Stimulated activated CD4-positive, alpha-beta T cell treated with anti-CD3 and anti-CD28 coated beads, Interleukin-15, amount 100 ng/mL, for 24 hours (primary cell): ENCODE data around the gene ISYNA1.
"Not testable (repeated sequence)": the region's sequence is repeated elsewhere in the genome, so short reads cannot be mapped to it uniquely, and the experiment has no call there.

Experiments
- DNase-seq: peaks from one replicate; pipeline ENCODE4 v3.0.0-alpha.2; 2020

ISYNA1 gene

GRCh38 chr19:18418029-18418482, 19.9 kb downstream of the ISYNA1 start:
- peak; percentile 66 for DNase-seq

- peak; percentile 59 for DNase-seq
Measured at GRCh38 chr19:18417250-18418028, 20.5 kb downstream of the ISYNA1 start.

GRCh38 chr19:18416778-18417249, 21.1 kb downstream of the ISYNA1 start:
- peak; percentile 80 for DNase-seq

- peak; percentile 36 for DNase-seq
Measured at GRCh38 chr19:18415178-18415867, 22.6 kb downstream of the ISYNA1 start.

GRCh38 chr19:18414504-18415177, 23.3 kb downstream of the ISYNA1 start:
- DNase-seq = no peak

DNA sequence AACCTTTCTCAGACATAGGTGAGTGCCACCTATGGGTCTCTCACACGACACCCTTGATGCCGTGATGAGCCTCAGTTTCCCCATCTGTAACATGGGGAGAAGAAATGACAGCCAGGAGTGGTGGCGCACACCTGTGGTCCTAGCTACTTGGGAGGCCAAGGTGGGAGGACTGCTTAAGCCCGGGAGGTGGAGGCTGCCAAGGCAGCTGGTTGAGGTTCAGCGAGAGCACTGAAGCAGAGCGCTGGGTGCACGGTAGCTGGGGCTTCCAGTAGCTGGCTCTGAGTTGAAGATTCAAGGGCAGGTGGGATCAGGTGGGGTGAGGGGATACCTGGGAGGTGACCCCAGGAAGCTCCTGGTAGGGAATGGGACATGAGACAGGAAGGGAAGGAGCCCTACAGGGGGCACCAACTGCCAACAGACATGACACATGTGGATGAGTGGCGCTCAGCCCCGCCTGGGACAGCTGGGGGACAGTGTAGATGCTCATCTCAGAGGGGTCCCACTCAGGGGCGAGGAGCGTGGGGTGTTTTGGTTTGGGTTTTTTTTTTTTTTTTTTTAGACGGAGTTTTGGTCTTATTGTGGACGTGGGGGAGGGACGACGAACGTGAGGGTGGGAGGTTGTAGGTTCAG, 25.2 kb downstream of the ISYNA1 start:
- no peak for DNase-seq

- peak; percentile 53 for DNase-seq
Measured at GRCh38 chr19:18408053-18408476, 29.9 kb downstream of the ISYNA1 start.

GRCh38 chr19:18406749-18407148, 31.2 kb downstream of the ISYNA1 start:
- no peak for DNase-seq

GRCh38 chr19:18405754-18406153, 32.2 kb downstream of the ISYNA1 start:
- not testable (repeated sequence) for DNase-seq

GRCh38 chr19:18402455-18403248, 35.3 kb downstream of the ISYNA1 start:
- not testable (repeated sequence) for DNase-seq

- DNase-seq = no peak
Measured at GRCh38 chr19:18401580-18402112, 36.3 kb downstream of the ISYNA1 start.

- DNase-seq = no peak
Measured at GRCh38 chr19:18399008-18399407, 38.9 kb downstream of the ISYNA1 start.

GRCh38 chr19:18397242-18398202, 40.4 kb downstream of the ISYNA1 start, which contains the start of gene LRRC25:
LRRC25 (minus strand) TSS chr19:18397622; CDS start chr19:18396963, 659 bp downstream.
- no peak for DNase-seq

GRCh38 chr19:18396471-18397241, 41.3 kb downstream of the ISYNA1 start:
- DNase-seq = no peak

- DNase-seq = no peak
Measured at GRCh38 chr19:18393836-18394235, 44.1 kb downstream of the ISYNA1 start.

- no peak for DNase-seq
Measured at GRCh38 chr19:18392926-18393325, 45.0 kb downstream of the ISYNA1 start.

DNA sequence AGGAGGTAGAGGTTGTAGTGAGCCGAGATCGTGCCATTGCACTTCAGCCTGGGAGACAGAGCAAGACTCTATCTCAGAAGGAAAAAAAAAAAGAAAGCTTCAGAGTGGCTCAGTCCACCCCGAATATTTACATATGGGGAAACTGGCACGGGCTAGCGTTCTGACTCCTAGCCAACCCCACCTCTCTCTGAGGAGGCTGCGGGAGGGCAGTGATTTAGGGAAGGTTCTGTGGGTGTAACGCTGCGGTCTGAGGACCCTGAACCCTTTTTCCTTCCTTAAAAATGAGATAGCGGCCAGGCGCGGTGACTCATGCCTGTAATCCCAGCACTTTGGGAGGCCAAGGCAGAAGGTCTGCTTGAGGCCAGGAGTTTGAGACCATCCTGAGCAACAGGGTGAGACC, 45.5 kb downstream of the ISYNA1 start:
- no peak for DNase-seq

- DNase-seq = no peak
Measured at GRCh38 chr19:18391509-18392075, 46.3 kb downstream of the ISYNA1 start.
